GM21423 (cell line): Measurements from ENCODE around the gene IL16.
"Not testable (repeated sequence)": the region's sequence is repeated elsewhere in the genome, so short reads cannot be mapped to it uniquely, and the experiment has no call there.

ENCODE experiments used
- ATAC-seq: cut with Tn5 transposase; IDR thresholded peaks from one replicate; pipeline ENCODE4 v1.9.1; 2021; ENCODE audit warnings: mild to moderate bottlenecking, moderate library complexity; ENCODE audit not compliant: unreplicated experiment

IL16 gene

GRCh38 chr15:81199031-81199779 is 2.5 kb downstream of the IL16 start:
- ATAC-seq, result no peak

- ATAC-seq, result no peak
These were observed 9.3 kb downstream of the IL16 start for GRCh38 chr15:81206018-81206417.

GRCh38 chr15:81207987-81208386 is 11.3 kb downstream of the IL16 start:
- not testable (repeated sequence) for ATAC-seq

- no peak for ATAC-seq
These were observed 13.0 kb downstream of the IL16 start for GRCh38 chr15:81209635-81210034.

- ATAC-seq, result no peak
These were observed 14.7 kb downstream of the IL16 start for GRCh38 chr15:81211376-81211775.

DNA sequence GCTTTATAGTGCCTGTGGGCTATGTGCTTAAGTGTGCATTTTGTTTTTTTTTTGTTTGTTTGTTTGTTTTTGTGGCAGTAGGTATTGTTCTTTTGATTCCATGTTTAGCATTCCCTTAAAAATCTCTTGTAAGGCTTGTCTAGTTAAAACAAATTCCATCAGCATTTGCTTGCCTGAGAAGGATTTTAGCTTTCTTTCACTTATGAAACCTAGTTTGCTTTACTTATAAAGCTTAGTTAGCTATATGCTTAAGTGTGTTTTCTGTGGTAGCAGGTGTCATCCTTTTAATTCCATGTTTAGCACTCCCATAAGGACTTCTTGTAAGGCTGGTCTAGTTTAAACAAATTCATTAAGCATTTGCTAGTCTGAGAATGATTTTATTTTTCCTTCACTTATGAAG is 17.3 kb downstream of the IL16 start:
- no peak for ATAC-seq

DNA sequence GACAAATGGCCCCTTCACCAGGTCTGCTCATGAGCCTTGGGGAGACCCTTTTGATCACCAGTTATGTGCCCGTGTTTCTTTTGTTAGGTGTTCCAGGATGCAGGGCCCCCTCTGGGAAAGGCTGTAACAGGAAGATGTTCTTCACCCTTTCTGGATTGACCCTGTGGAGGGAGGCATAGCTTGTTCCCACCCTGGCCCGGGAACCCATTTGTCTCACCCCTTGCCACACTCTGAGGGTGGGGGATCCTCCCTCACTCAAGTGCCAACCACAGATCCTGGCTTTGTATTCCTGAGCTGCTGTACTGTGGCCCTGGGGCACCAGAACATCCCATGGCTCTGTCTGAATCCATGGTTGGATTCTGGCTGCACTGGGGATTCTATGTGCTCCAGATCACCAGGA is 18.9 kb downstream of the IL16 start:
- ATAC-seq, result no peak

DNA sequence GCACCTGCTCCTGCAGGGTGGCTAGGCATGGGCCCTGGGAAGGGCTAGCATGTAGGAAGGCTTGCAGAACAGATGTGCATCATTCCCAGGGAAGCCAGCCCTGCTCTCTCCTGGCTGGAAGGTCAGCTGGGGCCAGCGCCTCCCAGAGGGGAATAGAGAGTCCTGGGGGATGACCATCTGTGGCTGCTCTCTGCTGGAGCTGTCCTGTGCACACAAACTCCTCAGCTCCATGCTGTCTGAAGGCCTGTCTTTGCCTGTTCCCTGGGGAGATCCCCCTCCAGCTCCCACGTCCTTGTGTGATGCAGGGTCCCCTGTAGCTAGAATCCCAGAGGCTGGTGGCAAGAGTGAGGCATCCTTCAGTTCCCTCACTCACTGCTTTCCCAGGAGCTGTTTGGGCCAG is 19.3 kb downstream of the IL16 start:
- ATAC-seq, result no peak

DNA sequence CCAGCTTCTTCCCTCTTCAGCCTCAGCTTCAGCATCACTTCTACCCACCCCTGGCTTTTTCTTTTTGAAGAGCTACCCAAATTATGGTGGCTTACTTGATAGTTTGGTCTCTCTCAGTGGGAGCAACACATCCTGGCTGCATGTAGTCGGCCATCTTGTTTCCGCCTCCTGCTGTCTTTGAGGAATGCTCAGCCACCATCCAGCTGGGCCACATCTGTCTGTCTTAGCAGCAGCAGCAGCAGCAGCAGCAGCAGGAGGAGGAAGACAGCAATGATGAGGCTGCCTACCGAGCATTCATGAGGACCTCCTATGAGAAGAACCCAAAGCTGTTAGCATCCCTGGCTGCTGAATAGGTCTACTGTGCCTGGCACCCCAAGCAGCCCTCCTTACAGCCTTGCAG is 19.7 kb downstream of the IL16 start:
- no peak for ATAC-seq

DNA sequence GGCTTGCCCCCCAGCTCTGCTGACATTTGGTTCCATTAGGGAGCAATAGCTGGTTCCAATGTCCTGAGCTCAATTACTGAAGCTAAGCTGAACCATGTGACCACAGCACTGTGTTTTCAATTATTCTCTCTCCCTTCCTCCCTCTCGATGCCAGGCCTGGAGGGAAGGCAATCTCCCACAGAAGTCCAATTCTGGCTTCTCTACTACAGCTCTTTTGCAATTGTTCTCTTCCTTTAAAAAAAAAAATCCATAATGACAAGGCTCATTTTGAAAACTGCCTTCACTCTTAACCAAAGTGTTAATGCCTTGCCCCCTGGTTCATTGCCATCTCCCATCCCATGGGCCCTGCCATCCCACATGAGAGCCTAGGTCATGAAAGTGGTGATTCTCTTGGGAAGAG is 24.8 kb downstream of the IL16 start:
- no peak for ATAC-seq

GRCh38 chr15:81222007-81222406 is 25.3 kb downstream of the IL16 start:
- no peak for ATAC-seq

DNA sequence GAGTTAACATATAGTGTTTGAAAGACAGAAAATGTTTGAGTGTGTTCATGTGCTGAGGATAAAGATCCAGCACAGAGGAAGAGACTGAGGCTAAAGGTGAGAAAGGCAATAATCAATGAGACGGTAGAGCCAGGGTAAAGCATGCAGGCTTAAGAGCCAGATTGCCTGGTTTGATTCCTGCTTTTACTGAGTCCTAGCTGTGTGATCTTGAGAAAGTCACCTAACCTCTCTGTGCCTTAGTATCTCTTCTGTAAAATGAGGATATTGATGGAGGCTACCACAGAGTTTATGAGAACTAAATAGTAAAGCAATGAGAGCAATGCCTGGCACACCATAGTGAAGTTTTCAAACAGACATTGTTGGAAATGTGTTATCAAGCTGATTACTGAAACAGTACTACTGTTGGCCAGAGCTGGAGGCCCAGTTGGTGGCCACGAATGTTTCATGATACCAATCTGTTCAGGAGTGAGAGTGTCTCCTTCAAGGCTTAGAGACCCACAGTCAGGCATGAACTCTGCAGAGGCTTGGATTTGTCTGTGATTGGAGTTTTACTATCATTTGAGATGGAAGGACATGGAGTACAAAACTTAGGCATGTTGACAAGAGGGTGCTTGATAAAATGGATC is 26.8 kb downstream of the IL16 start:
- no peak for ATAC-seq

GRCh38 chr15:81224232-81224631 is 27.6 kb downstream of the IL16 start:
- no peak for ATAC-seq

DNA sequence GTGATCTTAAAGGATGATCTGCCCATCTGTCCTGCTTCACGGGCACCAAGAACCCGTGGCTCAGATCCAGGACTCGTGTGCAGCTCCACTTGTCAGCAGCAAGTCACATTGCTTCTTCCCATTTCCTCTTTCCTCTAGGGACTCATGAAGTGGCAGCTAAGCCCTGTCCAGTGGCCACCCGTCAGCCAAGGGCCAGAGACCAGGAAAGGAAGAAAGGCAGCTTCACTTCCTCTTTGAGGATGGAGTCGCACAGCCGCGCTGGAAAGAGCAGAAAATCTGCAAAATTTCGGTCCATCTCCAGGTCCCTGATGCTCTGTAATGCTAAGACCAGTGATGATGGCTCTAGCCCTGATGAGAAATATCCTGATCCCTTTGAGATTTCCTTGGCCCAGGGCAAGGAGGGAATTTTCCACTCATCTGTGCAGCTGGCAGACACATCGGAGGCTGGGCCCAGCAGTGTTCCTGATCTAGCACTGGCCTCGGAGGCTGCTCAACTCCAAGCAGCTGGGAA is 28.5 kb downstream of the IL16 start:
- no peak for ATAC-seq

- no peak for ATAC-seq
These were observed 31.0 kb downstream of the IL16 start for GRCh38 chr15:81227716-81228115.

DNA sequence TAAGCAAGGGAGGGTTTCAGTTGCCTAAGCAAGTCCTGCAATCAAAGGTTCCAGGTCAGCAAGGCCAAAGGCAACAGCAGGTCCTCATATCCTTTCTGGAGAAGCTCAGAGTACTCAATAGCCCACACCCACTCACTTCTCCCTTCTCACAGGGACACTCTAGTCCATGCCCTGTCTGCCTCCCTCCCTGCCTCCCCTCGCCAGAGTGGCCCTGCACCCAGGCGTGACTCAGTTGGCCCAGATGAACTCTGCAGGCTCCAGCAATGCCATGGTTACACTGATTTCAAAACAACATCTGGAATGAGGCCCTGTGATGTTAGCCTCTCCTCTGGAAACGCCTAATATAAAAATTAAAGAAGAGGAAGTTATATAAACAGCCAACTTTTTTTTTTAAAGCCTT is 32.9 kb downstream of the IL16 start:
- ATAC-seq, result no peak

DNA sequence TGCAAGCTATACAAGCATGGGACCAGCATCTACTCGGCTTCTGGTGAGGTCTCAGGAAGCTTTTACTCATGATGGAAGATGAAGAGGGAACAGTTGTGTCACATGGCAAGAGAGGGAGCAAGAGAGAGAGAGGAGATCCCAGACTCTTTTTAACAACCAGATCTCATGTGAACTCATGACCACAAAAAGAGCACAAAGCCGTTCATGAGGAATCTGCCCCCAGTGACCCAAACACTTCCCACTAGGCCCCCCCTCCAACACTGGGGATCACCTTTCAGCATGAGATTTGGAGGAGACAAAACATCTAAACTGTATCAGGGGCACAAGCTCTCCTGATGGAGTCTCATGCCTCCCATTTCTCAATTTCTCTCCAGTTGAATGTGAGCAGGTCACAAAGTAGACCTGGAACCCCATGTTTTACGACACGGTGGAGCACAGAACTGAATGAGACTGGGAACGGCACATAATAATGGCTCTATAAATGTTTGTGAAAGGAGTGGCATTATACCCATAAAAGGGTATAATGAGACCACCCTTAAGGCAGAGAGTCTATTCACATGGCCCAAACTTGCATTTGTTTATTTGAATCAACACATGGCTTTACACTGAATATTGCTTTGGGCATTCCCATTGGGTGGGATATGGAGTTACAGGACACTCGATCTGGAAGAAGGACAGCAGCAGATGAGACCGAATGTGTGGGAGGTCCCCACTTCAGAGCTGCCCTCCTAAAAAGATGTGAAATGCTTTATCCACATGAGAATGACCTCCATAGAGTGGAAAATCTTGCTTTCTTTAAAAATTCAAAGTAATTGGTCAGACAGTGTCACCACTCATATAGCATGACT is 38.8 kb downstream of the IL16 start:
- no peak for ATAC-seq

DNA sequence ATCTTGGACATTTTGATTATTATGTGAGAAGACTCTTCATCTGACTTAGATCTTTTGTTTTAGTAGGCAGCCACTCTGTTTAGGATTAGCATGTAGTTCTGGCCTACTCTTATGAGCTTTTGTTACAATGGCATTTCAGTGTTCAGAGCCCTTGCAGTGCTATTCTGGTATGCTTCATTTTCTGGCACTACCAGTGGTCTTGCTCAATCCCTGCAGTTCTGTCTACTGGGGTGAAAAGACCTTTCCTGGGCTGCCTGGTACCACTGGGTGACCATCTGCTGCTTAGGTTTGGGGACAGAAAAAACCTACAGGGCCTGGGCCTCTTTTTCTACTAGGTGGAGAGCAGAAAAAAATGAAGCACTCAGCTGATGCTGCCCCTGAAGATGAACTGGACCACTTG is 42.5 kb downstream of the IL16 start:
- no peak for ATAC-seq

DNA sequence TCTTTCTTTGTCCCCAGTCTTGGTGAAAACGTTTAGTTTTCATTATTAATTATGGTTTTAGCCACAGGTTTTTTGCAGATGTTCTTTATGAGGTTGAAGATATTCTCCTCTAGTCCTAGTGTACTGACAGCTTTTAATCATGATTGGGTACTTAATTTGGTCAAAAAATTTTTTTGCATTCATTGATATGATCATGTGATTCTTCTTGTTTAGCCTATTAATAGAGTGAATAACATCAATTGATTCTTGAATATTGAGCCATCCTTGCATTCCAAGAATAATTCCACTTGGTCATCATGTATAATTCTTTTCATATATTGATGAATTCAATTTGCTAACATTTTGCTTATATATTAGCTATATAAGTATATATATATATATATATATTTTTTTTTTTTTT is 46.1 kb downstream of the IL16 start:
- ATAC-seq, result no peak

DNA sequence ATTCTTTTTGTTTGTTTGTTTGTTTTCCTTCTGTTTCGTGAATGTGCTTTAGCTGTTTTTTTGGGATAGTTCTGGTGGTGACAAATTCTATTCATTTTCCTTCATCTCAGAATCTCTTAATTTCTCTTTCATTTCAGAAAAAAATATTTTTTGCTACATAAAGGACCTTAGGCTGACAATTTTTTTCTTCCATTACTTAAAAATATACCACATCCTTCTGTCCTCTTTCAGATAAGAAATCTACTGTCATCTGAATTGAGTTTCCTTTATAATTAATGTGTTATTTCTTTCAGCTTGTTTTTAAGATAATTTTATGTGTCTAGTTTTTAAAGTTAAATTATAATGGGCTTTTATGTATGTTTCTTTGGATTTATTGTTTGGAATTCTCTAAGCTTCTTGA is 47.6 kb downstream of the IL16 start:
- no peak for ATAC-seq

- no peak for ATAC-seq
These were observed 57.2 kb downstream of the IL16 start for GRCh38 chr15:81253846-81254245.
